Tibial artery (tissue), 4 donors: ENCODE measurements around the gene SLC13A3.

Experiments used
- DNase-seq, 2 donors: peaks; one replicate each; pipeline ENCODE4 v3.0.0-alpha.2; 2019
- H3K27ac ChIP-seq, 2 donors: fragments of 200-600 bp; sonication (generic) in 1 of 2; 1 replicate in 1 of 2; 2 replicates in 1 of 2; pipeline ENCODE4 v1.5.1; 2018 to 2019; ENCODE audit warnings: mild to moderate bottlenecking in 1 of 2
- H3K27me3 ChIP-seq, 2 donors: fragments of 200-600 bp; sonication (generic) in 1 of 2; one replicate each; pipeline versions ENCODE4 v1.5.1 to v1.6.0; 2016 to 2019
- H3K36me3 ChIP-seq, 3 donors: fragments of 200-600 bp; sonication (generic) in 2 of 3; one replicate each; pipeline ENCODE4 v1.5.1; 2016 to 2019; ENCODE audit warnings: mild to moderate bottlenecking in 2 of 3
- H3K4me1 ChIP-seq, 4 donors: fragments of 200-600 bp; sonication (generic) in 2 of 4; 1 replicate in 3 of 4; 2 replicates in 1 of 4; pipeline ENCODE4 v1.5.1; 2016 to 2019
- H3K4me3 ChIP-seq, 2 donors: fragments of 200-600 bp; sonication (generic) in 1 of 2; 1 replicate in 1 of 2; 2 replicates in 1 of 2; pipeline ENCODE4 v1.5.1; 2018 to 2019; ENCODE audit warnings: mild to moderate bottlenecking in 2 of 2
- H3K9me3 ChIP-seq, 3 donors: fragments of 200-600 bp; sonication (generic) in 1 of 3; one replicate each; pipeline ENCODE4 v1.5.1; 2016 to 2019
- intact Hi-C: fragments of 100-400 bp; cut with DNase I; formaldehyde crosslinking; loops from one replicate; pipeline ENCODE4 v1.15.0; 2023; ENCODE audit warnings: low total_unique reads
- TF ChIP-seq, protein P1 (sequence below), 2 experiments: fragments of 200-600 bp in 1 of 2; fragments of 450-650 bp in 1 of 2; IDR thresholded peaks; one replicate each; pipeline ENCODE4 v1.5.1; 2017 to 2019; ENCODE audit warnings: antibody characterized with exemption in 2 of 2, mild to moderate bottlenecking in 1 of 2, moderate library complexity in 1 of 2

Gene SLC13A3

DNA sequence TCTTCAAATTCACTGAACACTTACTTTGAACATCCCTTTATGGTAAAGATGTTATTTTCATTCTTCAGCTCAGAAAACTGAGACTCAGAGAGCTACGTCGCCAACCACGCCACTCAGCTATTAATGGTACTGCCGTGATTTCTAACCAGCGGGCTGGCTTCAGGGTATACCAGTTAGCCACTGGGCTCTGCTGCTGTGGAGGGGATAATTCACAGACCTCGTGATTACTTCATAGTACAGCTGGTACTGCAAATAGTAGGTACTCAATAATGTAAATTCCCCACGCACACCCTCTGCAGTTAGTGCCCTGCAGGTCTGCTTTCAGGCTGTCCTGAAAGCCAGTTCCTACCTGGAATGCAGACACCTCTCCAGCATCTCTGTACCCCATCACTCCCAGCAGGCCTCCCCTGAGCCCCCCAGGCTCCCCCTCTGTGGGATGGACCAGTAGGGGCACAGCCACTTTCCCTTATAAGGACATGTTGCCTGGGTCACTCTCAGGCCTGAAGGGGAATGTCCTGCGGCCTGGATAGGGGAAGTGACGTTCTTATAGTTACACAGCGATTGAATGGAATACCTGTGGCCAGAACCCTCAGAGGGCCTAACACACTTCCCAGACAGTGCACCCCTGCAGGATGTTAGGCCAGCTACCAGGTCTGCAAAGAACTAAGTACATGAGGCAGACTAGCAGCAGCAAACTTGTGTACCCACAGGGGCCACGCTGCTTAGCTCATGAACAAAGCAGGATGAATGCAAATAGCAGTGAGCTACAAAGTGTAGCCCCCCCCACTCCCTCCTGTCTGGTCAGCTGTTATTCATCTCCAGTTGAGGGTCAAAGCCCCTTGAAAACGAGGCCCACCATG lies 99.5 kb downstream of the SLC13A3 start:
- peaks cover 0 to 26% of the 10 kb centered on the region in 2 donors for H3K27me3 ChIP-seq
- intact Hi-C loops, result no loop called here
- no peak overlapping the region for H3K27ac ChIP-seq
- no peaks in the 10 kb centered on the region for H3K4me1 ChIP-seq
- no peak for DNase-seq
- TF ChIP-seq, protein P1, sequence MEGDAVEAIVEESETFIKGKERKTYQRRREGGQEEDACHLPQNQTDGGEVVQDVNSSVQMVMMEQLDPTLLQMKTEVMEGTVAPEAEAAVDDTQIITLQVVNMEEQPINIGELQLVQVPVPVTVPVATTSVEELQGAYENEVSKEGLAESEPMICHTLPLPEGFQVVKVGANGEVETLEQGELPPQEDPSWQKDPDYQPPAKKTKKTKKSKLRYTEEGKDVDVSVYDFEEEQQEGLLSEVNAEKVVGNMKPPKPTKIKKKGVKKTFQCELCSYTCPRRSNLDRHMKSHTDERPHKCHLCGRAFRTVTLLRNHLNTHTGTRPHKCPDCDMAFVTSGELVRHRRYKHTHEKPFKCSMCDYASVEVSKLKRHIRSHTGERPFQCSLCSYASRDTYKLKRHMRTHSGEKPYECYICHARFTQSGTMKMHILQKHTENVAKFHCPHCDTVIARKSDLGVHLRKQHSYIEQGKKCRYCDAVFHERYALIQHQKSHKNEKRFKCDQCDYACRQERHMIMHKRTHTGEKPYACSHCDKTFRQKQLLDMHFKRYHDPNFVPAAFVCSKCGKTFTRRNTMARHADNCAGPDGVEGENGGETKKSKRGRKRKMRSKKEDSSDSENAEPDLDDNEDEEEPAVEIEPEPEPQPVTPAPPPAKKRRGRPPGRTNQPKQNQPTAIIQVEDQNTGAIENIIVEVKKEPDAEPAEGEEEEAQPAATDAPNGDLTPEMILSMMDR (IDR thresholded peaks at IDR 0.05), result no peak
- H3K4me3 ChIP-seq, result no peak overlapping the region
- no peaks in the 10 kb centered on the region for H3K9me3 ChIP-seq
- H3K36me3 ChIP-seq, result no peaks in the 10 kb centered on the region

DNA sequence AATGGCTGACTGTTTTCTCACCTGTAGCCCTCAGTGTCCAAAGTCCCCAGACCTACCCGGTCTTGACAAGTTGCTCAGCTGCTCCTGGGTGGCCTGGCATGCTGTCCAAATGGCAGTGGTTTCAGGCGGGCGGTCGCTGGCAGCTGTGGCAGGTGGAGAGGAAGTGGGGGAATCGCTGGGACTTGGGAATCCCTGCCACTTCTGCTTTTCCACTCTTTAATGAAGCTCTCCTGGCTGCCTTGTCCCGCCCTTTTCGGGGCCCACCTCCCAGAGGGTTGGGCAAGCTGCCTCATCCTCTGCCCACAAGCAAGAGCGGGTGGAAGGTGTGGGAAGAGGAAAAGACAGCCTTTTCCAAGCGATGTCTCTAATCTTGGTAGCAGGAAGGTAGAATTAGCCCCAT lies 100.8 kb downstream of the SLC13A3 start, which contains the start of gene OCSTAMP:
TSS of gene OCSTAMP (minus strand) at position 194 of the 400 bp plus-strand sequence. CDS start at position 100, 94 bp downstream.
- no peaks in the 10 kb centered on the region for H3K4me1 ChIP-seq
- intact Hi-C loops, result no loop called here

DNA sequence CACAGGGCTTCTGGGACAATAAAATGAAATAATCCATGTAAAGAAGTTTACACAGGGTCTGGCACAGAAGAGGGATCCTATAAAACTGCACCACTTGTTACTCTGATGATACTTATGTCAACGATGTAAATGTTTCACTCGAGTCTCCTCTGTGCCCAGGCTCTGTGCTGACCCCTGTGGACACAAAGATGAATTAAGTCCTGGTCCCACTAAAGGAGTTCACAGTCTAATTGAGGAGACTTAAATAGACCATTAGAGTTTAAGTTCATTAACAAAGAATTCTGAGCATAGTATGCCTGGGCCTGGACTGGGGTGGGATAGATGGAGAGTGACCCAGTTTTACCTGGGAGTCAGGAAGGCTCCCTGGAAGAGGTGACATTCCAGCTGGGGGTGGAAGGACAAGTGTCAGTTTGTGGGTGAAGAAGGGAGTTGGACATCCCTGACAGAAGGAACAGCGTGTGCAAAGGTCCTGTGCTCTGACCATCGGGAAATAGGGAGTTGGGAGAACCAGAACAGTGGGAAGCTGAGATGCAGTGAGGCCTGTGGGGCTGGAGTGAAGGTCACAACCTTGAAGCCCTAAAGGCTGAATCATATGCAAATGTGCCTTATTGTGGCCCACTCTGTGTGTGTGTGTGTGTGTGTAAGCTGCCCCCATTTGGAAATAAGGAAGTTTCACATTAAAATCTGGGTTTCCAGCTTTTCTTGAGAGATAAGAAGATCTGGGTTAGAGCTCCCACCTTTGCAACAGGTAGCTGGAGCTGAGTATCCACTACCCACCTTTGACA lies 101.9 kb downstream of the SLC13A3 start:
- Histone ChIP-seq H3K27me3 (peaks cover 0 to 36% of the 10 kb centered on the region in 2 donors), H3K4me3 (no peak overlapping the region), H3K27ac (no peak overlapping the region), H3K36me3 (no peaks in the 10 kb centered on the region), H3K9me3 (no peaks in the 10 kb centered on the region), H3K4me1 (no peaks in the 10 kb centered on the region)
- no peak for DNase-seq
- TF ChIP-seq, protein P1 (IDR thresholded peaks at IDR 0.05), result no peak
- intact Hi-C loops, result no loop called here

More for the DNA sequence above, 100.8 kb downstream of the SLC13A3 start, which contains the start of gene OCSTAMP:
- Histone ChIP-seq H3K27ac (no peak within 1 kb of the TSS), H3K36me3 (no peaks in the 10 kb centered on the region), H3K9me3 (no peaks in the 10 kb centered on the region), H3K27me3 (peaks cover 0 to 31% of the 10 kb centered on the region in 2 donors), H3K4me3 (no peak within 1 kb of the TSS)
- DNase-seq, result no peak
- TF ChIP-seq, protein P1 (IDR thresholded peaks at IDR 0.05), result no peak

DNA sequence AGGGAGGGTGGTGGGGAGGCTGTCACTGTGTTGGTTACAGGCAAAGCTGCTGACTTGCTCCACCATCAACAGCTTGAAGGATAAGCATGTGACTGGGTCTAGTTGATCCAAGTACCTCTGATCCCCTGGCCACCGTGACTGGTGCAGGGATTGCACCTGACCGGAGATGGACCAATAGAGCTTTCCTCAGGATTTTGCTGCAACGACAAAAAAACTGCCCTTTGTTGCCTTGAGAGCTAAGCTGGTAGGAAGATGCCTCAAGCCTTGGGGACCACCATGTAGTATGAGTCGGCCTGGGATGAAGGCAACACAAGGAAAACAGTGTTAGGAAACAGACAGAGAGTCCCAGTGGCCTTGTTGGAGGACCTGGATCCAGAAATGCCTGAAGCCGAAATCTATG lies 102.6 kb downstream of the SLC13A3 start:
- intact Hi-C loops, result no loop called here
- Histone ChIP-seq H3K4me3 (no peak overlapping the region), H3K27me3 (peaks cover 0 to 36% of the 10 kb centered on the region in 2 donors), H3K9me3 (no peaks in the 10 kb centered on the region), H3K36me3 (no peaks in the 10 kb centered on the region), H3K4me1 (no peaks in the 10 kb centered on the region), H3K27ac (no peak overlapping the region)
- no peak for DNase-seq
- TF ChIP-seq, protein P1 (IDR thresholded peaks at IDR 0.05), result no peak

DNA sequence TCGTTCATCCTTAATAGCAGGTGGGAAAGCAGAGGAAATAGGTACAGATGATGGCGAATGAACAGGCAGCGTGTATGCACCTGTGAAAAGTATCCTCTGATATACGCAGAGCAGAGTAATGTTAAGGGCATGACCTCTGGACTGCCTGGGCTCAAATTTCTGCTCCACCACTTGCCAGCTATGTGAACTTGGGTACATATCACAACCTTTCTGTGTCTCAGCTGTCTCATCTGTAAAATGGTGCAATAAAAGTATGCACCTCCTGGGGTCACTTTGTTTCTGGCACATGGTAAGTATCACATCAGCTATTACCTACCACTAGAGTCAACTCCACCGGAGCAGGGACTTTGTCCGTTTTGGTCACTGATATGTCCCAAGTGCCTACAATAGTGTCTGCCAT lies 103.3 kb downstream of the SLC13A3 start:
- TF ChIP-seq, protein P1 (IDR thresholded peaks at IDR 0.05), result no peak
- no peak for DNase-seq
- Histone ChIP-seq H3K4me1 (no peaks in the 10 kb centered on the region), H3K4me3 (no peak overlapping the region), H3K27me3 (peaks cover 0 to 36% of the 10 kb centered on the region in 2 donors), H3K9me3 (no peaks in the 10 kb centered on the region), H3K27ac (no peak overlapping the region), H3K36me3 (no peaks in the 10 kb centered on the region)
- intact Hi-C loops, result no loop called here
